OCI-LY7 (cell line): ENCODE data around the gene TCF12. TPM values are rescaled to one million over a fixed set of nuclear protein-coding genes. Genes with fewer than 3 reads are reported as not detected.

Source experiments
- BruUV-seq: library from RNA; stranded (reverse); fragments of 400-500 nt; replicated peaks from 2 replicates; lab custom pipeline; 2021; lab: Mats Ljungman, UMichigan
- CTCF ChIA-PET: fragments of 300-600 bp; sonication (Branson Sonifier 250); formaldehyde crosslinking; loops from one replicate; lab custom pipeline; 2022; ENCODE audit warnings: antibody characterized with exemption; ENCODE audit not compliant: unreplicated experiment; lab: Charles Lee
- POLR2A ChIA-PET: fragments of 300-600 bp; sonication (Branson Sonifier 250); formaldehyde crosslinking; loops from one replicate; lab custom pipeline; 2022; ENCODE audit warnings: antibody characterized with exemption; lab: Charles Lee
- DNase-seq: peaks from one replicate; pipeline ENCODE4 v3.0.0-alpha.2; 2015; ENCODE audit warnings: low spot score
- H2AFZ ChIP-seq: fragments of 200-600 bp; sonication (generic), shearing (Covaris generic); 2 replicates; pipeline ENCODE4 v1.6.1; 2014; ENCODE audit warnings: mild to moderate bottlenecking, antibody characterized with exemption, low read length, moderate library complexity
- H3K27ac ChIP-seq: fragments of 200-600 bp; sonication (generic); 2 replicates; pipeline ENCODE4 v1.5.1; 2014; ENCODE audit warnings: mixed run types, low read depth, mild to moderate bottlenecking, moderate library complexity, low read length, inconsistent platforms; ENCODE audit not compliant: poor library complexity, severe bottlenecking
- H3K36me3 ChIP-seq: fragments of 200-600 bp; sonication (generic); 2 replicates; pipeline ENCODE4 v1.6.1; 2014; ENCODE audit warnings: mild to moderate bottlenecking, antibody characterized with exemption, low read length, moderate library complexity, mixed read lengths; ENCODE audit not compliant: insufficient read depth
- H3K4me1 ChIP-seq: fragments of 200-600 bp; sonication (generic); 2 replicates; pipeline ENCODE4 v1.5.1; 2014; ENCODE audit warnings: mild to moderate bottlenecking, low read length; ENCODE audit not compliant: insufficient read depth, poor library complexity, severe bottlenecking
- H3K4me2 ChIP-seq: fragments of 200-600 bp; sonication (generic); 2 replicates; pipeline ENCODE4 v1.6.1; 2014; ENCODE audit warnings: mild to moderate bottlenecking, low read length
- H3K4me3 ChIP-seq: fragments of 200-600 bp; sonication (generic); 2 replicates; pipeline ENCODE4 v1.5.1; 2014; ENCODE audit warnings: mild to moderate bottlenecking, low read depth, low read length; ENCODE audit not compliant: poor library complexity, severe bottlenecking
- H3K79me2 ChIP-seq: fragments of 200-600 bp; sonication (generic); 2 replicates; pipeline ENCODE4 v1.6.1; 2016; ENCODE audit warnings: low read depth, mild to moderate bottlenecking, low read length, moderate library complexity, mixed read lengths; ENCODE audit not compliant: insufficient read depth
- H3K9me2 ChIP-seq: fragments of 200-600 bp; sonication (generic); 2 replicates; pipeline ENCODE4 v1.6.1; 2016; ENCODE audit warnings: mild to moderate bottlenecking, low read length, mixed read lengths; ENCODE audit not compliant: insufficient read depth
- H3K9me3 ChIP-seq: fragments of 200-600 bp; sonication (generic); 2 replicates; pipeline ENCODE4 v1.6.1; 2014; ENCODE audit warnings: mild to moderate bottlenecking, mixed run types, low read length, mixed read lengths
- H4K20me1 ChIP-seq: fragments of 200-600 bp; sonication (generic); 2 replicates; pipeline ENCODE4 v1.6.1; 2014; ENCODE audit warnings: mild to moderate bottlenecking, antibody characterized with exemption, low read length, moderate library complexity, mixed read lengths; ENCODE audit not compliant: insufficient read depth
- EZH2phosphoT487 ChIP-seq: fragments of 200-600 bp; sonication (generic); IDR thresholded peaks from 2 replicates; pipeline ENCODE4 v1.6.1; 2018; ENCODE audit warnings: low read depth, borderline replicate concordance, mild to moderate bottlenecking, mixed run types, antibody characterized with exemption, low read length, moderate library complexity, mixed read lengths
- intact Hi-C: fragments of 100-400 bp; cut with micrococcal nuclease; formaldehyde crosslinking; loops from one replicate; pipeline ENCODE4 v1.10.0; 2022; ENCODE audit not compliant: unreplicated experiment
- total RNA-seq, 2 experiments: library from RNA; depleted of rRNA in 1 of 2; stranded (reverse); fragments of >200 nt in 1 of 2; shearing (Covaris generic) in 1 of 2; gene quantifications; 2 replicates each; pipeline ENCODE4 v1.2.3, GENCODE V29; 2014 to 2022
- TF ChIP-seq, protein P1 (sequence below): fragments of 200-600 bp; sonication (generic); conservative IDR thresholded peaks from 2 replicates; pipeline ENCODE4 v1.5.1; 2014; ENCODE audit warnings: mild to moderate bottlenecking, antibody characterized with exemption, low read length, moderate library complexity, mixed read lengths

The TCF12 gene
- total RNA-seq, 2 experiments from 2014 or later, result 51.6 to 139 TPM

DNA sequence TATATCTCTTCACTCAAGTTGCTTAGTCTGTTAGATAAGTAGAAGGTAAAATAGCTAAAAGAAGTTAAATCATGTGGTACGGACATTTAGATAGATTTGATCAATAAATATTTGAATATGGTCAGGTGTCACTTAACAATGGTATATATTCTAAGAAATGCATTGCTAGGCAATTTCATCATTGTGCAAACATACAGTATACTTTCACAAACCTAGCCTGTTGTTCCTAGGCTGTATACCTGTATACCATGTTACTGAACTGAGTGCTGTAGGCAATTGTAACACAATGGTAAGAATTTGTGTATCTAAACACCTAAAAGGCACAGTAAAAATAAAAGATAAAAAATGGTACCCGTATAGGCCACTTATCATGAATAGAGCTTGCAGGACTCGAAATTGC lies 345.1 kb downstream of the TCF12 start:
- H3K9me3 ChIP-seq, result no peaks in the 10 kb centered on the region
- H3K36me3 ChIP-seq, result peaks cover 37% of the 10 kb centered on the region
- DNase-seq, result no peak
- H3K27ac ChIP-seq, result no peak overlapping the region
- ChIA-PET CTCF (no interaction called here), POLR2A (interaction anchor here (0.7 to 1.2 kb wide), 3 partner anchors 12 to 19 kb away, joined by 3 to 7 read pairs (median 5); no protein-coding TSS in a partner anchor)
- no peak overlapping the region for H2AFZ ChIP-seq
- no peaks in the 10 kb centered on the region for H4K20me1 ChIP-seq
- no peak for TF ChIP-seq EZH2phosphoT487
- TF ChIP-seq, protein P1, sequence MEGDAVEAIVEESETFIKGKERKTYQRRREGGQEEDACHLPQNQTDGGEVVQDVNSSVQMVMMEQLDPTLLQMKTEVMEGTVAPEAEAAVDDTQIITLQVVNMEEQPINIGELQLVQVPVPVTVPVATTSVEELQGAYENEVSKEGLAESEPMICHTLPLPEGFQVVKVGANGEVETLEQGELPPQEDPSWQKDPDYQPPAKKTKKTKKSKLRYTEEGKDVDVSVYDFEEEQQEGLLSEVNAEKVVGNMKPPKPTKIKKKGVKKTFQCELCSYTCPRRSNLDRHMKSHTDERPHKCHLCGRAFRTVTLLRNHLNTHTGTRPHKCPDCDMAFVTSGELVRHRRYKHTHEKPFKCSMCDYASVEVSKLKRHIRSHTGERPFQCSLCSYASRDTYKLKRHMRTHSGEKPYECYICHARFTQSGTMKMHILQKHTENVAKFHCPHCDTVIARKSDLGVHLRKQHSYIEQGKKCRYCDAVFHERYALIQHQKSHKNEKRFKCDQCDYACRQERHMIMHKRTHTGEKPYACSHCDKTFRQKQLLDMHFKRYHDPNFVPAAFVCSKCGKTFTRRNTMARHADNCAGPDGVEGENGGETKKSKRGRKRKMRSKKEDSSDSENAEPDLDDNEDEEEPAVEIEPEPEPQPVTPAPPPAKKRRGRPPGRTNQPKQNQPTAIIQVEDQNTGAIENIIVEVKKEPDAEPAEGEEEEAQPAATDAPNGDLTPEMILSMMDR, result no peak
- no peak overlapping the region for H3K4me3 ChIP-seq
- H3K9me2 ChIP-seq, result no peaks in the 10 kb centered on the region
- H3K79me2 ChIP-seq, result no peaks in the 10 kb centered on the region
- intact Hi-C loops, result no loop called here
- H3K4me2 ChIP-seq, result no peak overlapping the region
- no peaks in the 10 kb centered on the region for H3K4me1 ChIP-seq
- BruUV-seq, result no TSS peak

DNA sequence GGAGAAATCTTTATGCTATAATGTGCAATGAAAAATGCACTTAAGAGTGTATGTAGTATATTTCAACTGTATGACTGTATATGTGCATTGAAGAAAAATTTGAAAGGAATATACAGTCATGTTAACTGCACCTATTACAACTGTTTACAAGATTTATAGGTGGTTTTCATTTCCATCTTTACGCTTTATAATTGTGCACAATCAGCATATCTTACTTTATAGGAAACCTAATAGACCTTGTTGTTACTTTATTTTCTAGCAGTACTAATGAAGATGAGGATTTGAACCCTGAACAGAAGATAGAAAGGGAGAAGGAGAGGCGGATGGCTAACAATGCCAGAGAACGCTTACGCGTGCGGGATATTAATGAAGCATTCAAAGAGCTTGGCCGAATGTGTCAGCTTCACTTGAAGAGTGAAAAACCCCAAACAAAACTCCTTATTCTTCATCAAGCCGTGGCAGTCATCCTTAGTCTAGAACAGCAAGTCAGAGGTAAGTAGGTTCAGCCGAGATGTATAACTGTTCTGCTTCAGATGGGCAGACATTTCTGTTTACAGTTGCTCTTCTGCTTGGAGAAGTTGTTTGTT lies 354.4 kb downstream of the TCF12 start:
- no peaks in the 10 kb centered on the region for H3K4me1 ChIP-seq

DNA sequence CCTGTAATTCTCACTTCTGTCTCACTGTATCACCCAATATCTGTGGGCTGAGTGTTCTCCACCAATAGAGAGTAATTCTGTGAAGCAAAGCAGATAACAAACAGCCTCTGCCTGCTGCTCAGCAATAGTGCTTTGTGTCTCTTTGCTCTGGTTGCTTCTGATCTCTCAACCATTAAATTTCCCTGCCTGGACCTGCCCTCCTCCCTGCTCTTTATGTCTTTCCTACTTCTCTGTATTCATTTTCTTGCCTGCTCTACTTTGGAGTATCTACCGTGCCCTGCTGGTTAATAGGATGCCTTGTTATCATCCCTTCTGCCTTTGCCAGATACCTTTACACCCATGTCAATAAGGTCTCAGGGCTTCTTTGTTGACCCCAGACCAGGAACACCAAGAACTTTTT lies 355.0 kb downstream of the TCF12 start:
- intact Hi-C loops, result no loop called here
- TF ChIP-seq EZH2phosphoT487, result no peak
- TF ChIP-seq, protein P1, result no peak
- BruUV-seq, result no TSS peak

More for the DNA sequence above, 354.4 kb downstream of the TCF12 start:
- H2AFZ ChIP-seq, result no peak overlapping the region
- H3K4me2 ChIP-seq, result no peak overlapping the region
- no peaks in the 10 kb centered on the region for H4K20me1 ChIP-seq
- BruUV-seq, result no TSS peak
- no peaks in the 10 kb centered on the region for H3K9me3 ChIP-seq
- intact Hi-C loops, result no loop called here
- CTCF ChIA-PET, result no interaction called here
- no peaks in the 10 kb centered on the region for H3K9me2 ChIP-seq
- H3K27ac ChIP-seq, result no peak overlapping the region
- POLR2A ChIA-PET, result no interaction called here
- H3K79me2 ChIP-seq, result no peaks in the 10 kb centered on the region
- no peak for DNase-seq
- H3K4me3 ChIP-seq, result no peak overlapping the region
- peaks cover 21% of the 10 kb centered on the region; the same call in 1 of the 2 replicates for H3K36me3 ChIP-seq
- no peak for TF ChIP-seq EZH2phosphoT487
- TF ChIP-seq, protein P1, result no peak

More for the DNA sequence above, 355.0 kb downstream of the TCF12 start:
- H3K27ac ChIP-seq, result no peak overlapping the region
- no peaks in the 10 kb centered on the region for H3K4me1 ChIP-seq
- no peaks in the 10 kb centered on the region for H3K79me2 ChIP-seq
- peaks cover 21% of the 10 kb centered on the region; the same call in 1 of the 2 replicates for H3K36me3 ChIP-seq
- CTCF ChIA-PET, result no interaction called here
- no peaks in the 10 kb centered on the region for H4K20me1 ChIP-seq
- H3K4me3 ChIP-seq, result no peak overlapping the region
- H3K4me2 ChIP-seq, result no peak overlapping the region
- DNase-seq, result no peak
- no peaks in the 10 kb centered on the region for H3K9me3 ChIP-seq
- H2AFZ ChIP-seq, result no peak overlapping the region
- POLR2A ChIA-PET, result no interaction called here
- H3K9me2 ChIP-seq, result no peaks in the 10 kb centered on the region
